SK-N-SH treated with all-trans-retinoic acid at 6 μM for 48 hours (cell line): ENCODE measurements around the gene CD276.

Source experiments
- ARNTL ChIP-seq: fragments of 450-650 bp; formaldehyde crosslinking; IDR thresholded peaks from 2 replicates; pipeline ENCODE4 v1.5.0; 2020; ENCODE audit warnings: low read depth, mild to moderate bottlenecking, moderate library complexity, borderline replicate concordance
- BACH2 ChIP-seq: fragments of 250-450 bp; sonication (Bioruptor Pico); IDR thresholded peaks from 2 replicates; pipeline ENCODE4 v1.9.0; 2021; ENCODE audit warnings: mild to moderate bottlenecking, borderline replicate concordance
- ESRRG ChIP-seq: fragments of 250-450 bp; sonication (Bioruptor Pico); IDR thresholded peaks from 2 replicates; pipeline ENCODE4 v1.6.1; 2021; ENCODE audit warnings: mild to moderate bottlenecking
- GLIS3 ChIP-seq: fragments of 250-450 bp; sonication (Bioruptor Pico); IDR thresholded peaks from 2 replicates; pipeline ENCODE4 v1.5.0; 2020; ENCODE audit warnings: mild to moderate bottlenecking, moderate library complexity
- OSR1 ChIP-seq: fragments of 250-450 bp; sonication (Bioruptor Pico); IDR thresholded peaks from 2 replicates; pipeline ENCODE4 v1.8.0; 2022; ENCODE audit warnings: moderate library complexity, mild to moderate bottlenecking, inconsistent platforms
- PPARA ChIP-seq: fragments of 250-450 bp; sonication (Bioruptor Pico); IDR thresholded peaks from 2 replicates; pipeline ENCODE4 v1.5.0; 2020; ENCODE audit warnings: mild to moderate bottlenecking, borderline replicate concordance
- TOX ChIP-seq: fragments of 250-450 bp; sonication (Bioruptor Pico); IDR thresholded peaks from 2 replicates; pipeline ENCODE4 v1.8.0; 2021; ENCODE audit warnings: mild to moderate bottlenecking, moderate library complexity, borderline replicate concordance
- ZFP30 ChIP-seq: fragments of 450-650 bp; formaldehyde crosslinking; IDR thresholded peaks from 2 replicates; pipeline ENCODE4 v1.5.0; 2022; ENCODE audit warnings: mild to moderate bottlenecking, moderate library complexity
- ZNF565 ChIP-seq: fragments of 450-650 bp; formaldehyde crosslinking; conservative IDR thresholded peaks from 2 replicates; pipeline ENCODE4 v1.5.0; 2020; ENCODE audit warnings: low read depth, mild to moderate bottlenecking, moderate library complexity
- ZNF8 ChIP-seq: fragments of 450-650 bp; formaldehyde crosslinking; IDR thresholded peaks from 2 replicates; pipeline ENCODE4 v1.5.0; 2020; ENCODE audit warnings: mild to moderate bottlenecking, moderate library complexity
- TF ChIP-seq, protein P1 (sequence below): fragments of 250-450 bp; sonication (Bioruptor Pico); IDR thresholded peaks from 2 replicates; pipeline ENCODE4 v1.5.1; 2021; ENCODE audit warnings: mild to moderate bottlenecking, moderate library complexity
- TF ChIP-seq, protein P2 (sequence below): fragments of 250-450 bp; sonication (Bioruptor Pico); IDR thresholded peaks from 2 replicates; pipeline ENCODE4 v1.8.0; 2021; ENCODE audit warnings: low read depth, mild to moderate bottlenecking, moderate library complexity, borderline replicate concordance

DNA sequence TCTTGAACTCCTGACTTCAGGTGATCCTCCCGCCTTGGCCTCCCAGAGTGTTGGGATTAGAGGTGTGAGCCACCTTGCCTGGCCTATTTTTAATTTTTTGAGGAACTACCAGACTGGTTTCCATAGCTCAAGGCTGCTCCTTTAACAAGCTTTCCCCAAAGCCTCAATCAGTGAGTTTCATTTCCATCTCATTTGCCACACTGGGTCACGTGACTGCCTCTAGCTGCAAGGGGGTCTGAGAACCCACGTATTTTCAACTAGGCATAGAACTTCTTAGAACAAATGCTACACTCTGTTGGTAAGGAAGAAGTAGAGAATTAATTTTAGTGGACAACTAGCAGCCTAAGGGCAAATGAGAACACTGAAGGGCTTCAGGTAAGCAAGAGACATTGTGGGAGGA, 3.1 kb upstream of the CD276 start:
- TF ChIP-seq ESRRG (CRISPR knock-in tag), result no peak
- TF ChIP-seq BACH2, result no peak
- no peak for TF ChIP-seq TOX (CRISPR knock-in tag)
- TF ChIP-seq ZFP30 (CRISPR knock-in tag), result no peak
- no peak for TF ChIP-seq ARNTL
- TF ChIP-seq, protein P1, sequence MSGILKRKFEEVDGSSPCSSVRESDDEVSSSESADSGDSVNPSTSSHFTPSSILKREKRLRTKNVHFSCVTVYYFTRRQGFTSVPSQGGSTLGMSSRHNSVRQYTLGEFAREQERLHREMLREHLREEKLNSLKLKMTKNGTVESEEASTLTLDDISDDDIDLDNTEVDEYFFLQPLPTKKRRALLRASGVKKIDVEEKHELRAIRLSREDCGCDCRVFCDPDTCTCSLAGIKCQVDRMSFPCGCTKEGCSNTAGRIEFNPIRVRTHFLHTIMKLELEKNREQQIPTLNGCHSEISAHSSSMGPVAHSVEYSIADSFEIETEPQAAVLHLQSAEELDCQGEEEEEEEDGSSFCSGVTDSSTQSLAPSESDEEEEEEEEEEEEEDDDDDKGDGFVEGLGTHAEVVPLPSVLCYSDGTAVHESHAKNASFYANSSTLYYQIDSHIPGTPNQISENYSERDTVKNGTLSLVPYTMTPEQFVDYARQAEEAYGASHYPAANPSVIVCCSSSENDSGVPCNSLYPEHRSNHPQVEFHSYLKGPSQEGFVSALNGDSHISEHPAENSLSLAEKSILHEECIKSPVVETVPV (CRISPR knock-in tag), result no peak
- no peak for TF ChIP-seq ZNF565
- no peak for TF ChIP-seq ZNF8 (CRISPR knock-in tag)
- TF ChIP-seq OSR1 (CRISPR knock-in tag), result no peak
- TF ChIP-seq, protein P2, sequence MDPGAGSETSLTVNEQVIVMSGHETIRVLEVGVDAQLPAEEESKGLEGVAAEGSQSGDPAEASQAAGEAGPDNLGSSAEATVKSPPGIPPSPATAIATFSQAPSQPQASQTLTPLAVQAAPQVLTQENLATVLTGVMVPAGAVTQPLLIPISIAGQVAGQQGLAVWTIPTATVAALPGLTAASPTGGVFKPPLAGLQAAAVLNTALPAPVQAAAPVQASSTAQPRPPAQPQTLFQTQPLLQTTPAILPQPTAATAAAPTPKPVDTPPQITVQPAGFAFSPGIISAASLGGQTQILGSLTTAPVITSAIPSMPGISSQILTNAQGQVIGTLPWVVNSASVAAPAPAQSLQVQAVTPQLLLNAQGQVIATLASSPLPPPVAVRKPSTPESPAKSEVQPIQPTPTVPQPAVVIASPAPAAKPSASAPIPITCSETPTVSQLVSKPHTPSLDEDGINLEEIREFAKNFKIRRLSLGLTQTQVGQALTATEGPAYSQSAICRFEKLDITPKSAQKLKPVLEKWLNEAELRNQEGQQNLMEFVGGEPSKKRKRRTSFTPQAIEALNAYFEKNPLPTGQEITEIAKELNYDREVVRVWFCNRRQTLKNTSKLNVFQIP, result no peak
- no peak for TF ChIP-seq PPARA (CRISPR knock-in tag)
- no peak for TF ChIP-seq GLIS3 (CRISPR knock-in tag)
